ENCODE measurements around the gene RAPGEF1.
"Not testable (repeated sequence)": the region's sequence is repeated elsewhere in the genome, so short reads cannot be mapped to it uniquely, and the experiment has no call there.

The RAPGEF1 gene

GRCh38 chr9:131554087-131554842 lies 185.6 kb downstream of the RAPGEF1 start:
- DNase-seq, result no peak

- no peak for DNase-seq
These were observed 187.8 kb downstream of the RAPGEF1 start for GRCh38 chr9:131552030-131552429.

GRCh38 chr9:131550465-131550864 lies 189.4 kb downstream of the RAPGEF1 start:
- not testable (repeated sequence) for DNase-seq

GRCh38 chr9:131549186-131549585 lies 190.7 kb downstream of the RAPGEF1 start:
- DNase-seq, result not testable (repeated sequence)

- DNase-seq, result no peak
These were observed 193.4 kb downstream of the RAPGEF1 start for GRCh38 chr9:131546336-131547084.

- no peak for DNase-seq
These were observed 194.0 kb downstream of the RAPGEF1 start for GRCh38 chr9:131545786-131546335.

GRCh38 chr9:131545003-131545785 lies 194.7 kb downstream of the RAPGEF1 start, which contains the start of gene PRRT1B:
Gene PRRT1B, plus strand, starts transcription at chr9:131545523. Its CDS starts 93 bp downstream, at chr9:131545616.
- no peak for DNase-seq

GRCh38 chr9:131543141-131543540 lies 196.7 kb downstream of the RAPGEF1 start:
- no peak for DNase-seq

GRCh38 chr9:131539223-131539923 lies 200.5 kb downstream of the RAPGEF1 start:
- DNase-seq, result no peak

GRCh38 chr9:131537946-131538345 lies 201.9 kb downstream of the RAPGEF1 start:
- DNase-seq, result no peak

- no peak for DNase-seq
These were observed 205.1 kb downstream of the RAPGEF1 start for GRCh38 chr9:131534721-131535237.

- peak; percentile 70 for DNase-seq
These were observed 208.7 kb downstream of the RAPGEF1 start, which contains the start of gene UCK1 for GRCh38 chr9:131530920-131531832. Gene UCK1, minus strand, starts transcription at chr9:131531263. Its CDS starts 89 bp downstream, at chr9:131531174.

GRCh38 chr9:131530546-131530919 lies 209.3 kb downstream of the RAPGEF1 start:
- DNase-seq, result no peak

- DNase-seq, result no peak
These were observed 210.0 kb downstream of the RAPGEF1 start for GRCh38 chr9:131529597-131530545.

- no peak for DNase-seq
These were observed 210.9 kb downstream of the RAPGEF1 start for GRCh38 chr9:131528886-131529505.

- DNase-seq, result no peak
These were observed 211.7 kb downstream of the RAPGEF1 start for GRCh38 chr9:131528186-131528585.
